ENCODE results near the gene EHBP1L1.

EHBP1L1 gene

GRCh38 chr11:65617136-65617850 is 41.4 kb downstream of the EHBP1L1 start:
- no peak for DNase-seq

- no peak for DNase-seq
Measured at GRCh38 chr11:65617990-65618751, 42.3 kb downstream of the EHBP1L1 start.

- no peak for DNase-seq
Measured at GRCh38 chr11:65618763-65619162, 42.9 kb downstream of the EHBP1L1 start.

- no peak for DNase-seq
Measured at GRCh38 chr11:65619281-65619928, 43.6 kb downstream of the EHBP1L1 start.

GRCh38 chr11:65620666-65621065 is 44.8 kb downstream of the EHBP1L1 start:
- no peak for DNase-seq

- no peak for DNase-seq
Measured at GRCh38 chr11:65621460-65621859, 45.6 kb downstream of the EHBP1L1 start.

GRCh38 chr11:65622011-65622410 is 46.2 kb downstream of the EHBP1L1 start:
- no peak for DNase-seq

- no peak for DNase-seq
Measured at GRCh38 chr11:65623177-65623576, 47.3 kb downstream of the EHBP1L1 start.

GRCh38 chr11:65623852-65624616 is 48.2 kb downstream of the EHBP1L1 start:
- DNase-seq, result no peak

GRCh38 chr11:65624931-65625627 is 49.2 kb downstream of the EHBP1L1 start:
- DNase-seq, result no peak

GRCh38 chr11:65625628-65626342 is 49.9 kb downstream of the EHBP1L1 start:
- peak; percentile 62 for DNase-seq

- no peak for DNase-seq
Measured at GRCh38 chr11:65627202-65627601, 51.3 kb downstream of the EHBP1L1 start.

- no peak for DNase-seq
Measured at GRCh38 chr11:65629579-65629978, 53.7 kb downstream of the EHBP1L1 start.

GRCh38 chr11:65630215-65630614 is 54.4 kb downstream of the EHBP1L1 start:
- no peak for DNase-seq

- no peak for DNase-seq
Measured at GRCh38 chr11:65633390-65634108, 57.7 kb downstream of the EHBP1L1 start.

- DNase-seq, result no peak
Measured at GRCh38 chr11:65634109-65634436, 58.2 kb downstream of the EHBP1L1 start.

GRCh38 chr11:65634440-65634839 is 58.6 kb downstream of the EHBP1L1 start:
- DNase-seq, result no peak

- no peak for DNase-seq
Measured at GRCh38 chr11:65634905-65635731, 59.3 kb downstream of the EHBP1L1 start.

- DNase-seq, result no peak
Measured at GRCh38 chr11:65636108-65637031, 60.5 kb downstream of the EHBP1L1 start.

Data from eye (tissue), 1 donor.